Frontal cortex (tissue), 4 donors: ENCODE measurements around the gene MED8. TPM values are rescaled to one million over a fixed set of nuclear protein-coding genes. Genes with fewer than 3 reads are reported as not detected.
A peak's percentile ranks its signal among the peaks of the same experiment; 100 is the strongest.
"Not testable (repeated sequence)": the region's sequence is repeated elsewhere in the genome, so short reads cannot be mapped to it uniquely, and the experiment has no call there.

Experiments used
- DNase-seq, 2 donors: peaks; one replicate each; pipeline ENCODE4 v3.0.0; 2012; ENCODE audit warnings: low spot score in 2 of 2
- FAIRE-seq: peaks from 2 replicates; lab custom pipeline; 2012; peaks lifted over from hg19 to GRCh38; lab: Jason Lieb, UNC
- total RNA-seq: library from RNA; depleted of rRNA; stranded (reverse); fragments of >200 nt; gene quantifications from one replicate; pipeline ENCODE4 v1.2.3, GENCODE V29; 2014
- donor health status: control.
- donor health status: control.
- donor health status: control.

Gene MED8
- total RNA-seq, 1 donor from 2014 or later, result 22.8 TPM

DNA sequence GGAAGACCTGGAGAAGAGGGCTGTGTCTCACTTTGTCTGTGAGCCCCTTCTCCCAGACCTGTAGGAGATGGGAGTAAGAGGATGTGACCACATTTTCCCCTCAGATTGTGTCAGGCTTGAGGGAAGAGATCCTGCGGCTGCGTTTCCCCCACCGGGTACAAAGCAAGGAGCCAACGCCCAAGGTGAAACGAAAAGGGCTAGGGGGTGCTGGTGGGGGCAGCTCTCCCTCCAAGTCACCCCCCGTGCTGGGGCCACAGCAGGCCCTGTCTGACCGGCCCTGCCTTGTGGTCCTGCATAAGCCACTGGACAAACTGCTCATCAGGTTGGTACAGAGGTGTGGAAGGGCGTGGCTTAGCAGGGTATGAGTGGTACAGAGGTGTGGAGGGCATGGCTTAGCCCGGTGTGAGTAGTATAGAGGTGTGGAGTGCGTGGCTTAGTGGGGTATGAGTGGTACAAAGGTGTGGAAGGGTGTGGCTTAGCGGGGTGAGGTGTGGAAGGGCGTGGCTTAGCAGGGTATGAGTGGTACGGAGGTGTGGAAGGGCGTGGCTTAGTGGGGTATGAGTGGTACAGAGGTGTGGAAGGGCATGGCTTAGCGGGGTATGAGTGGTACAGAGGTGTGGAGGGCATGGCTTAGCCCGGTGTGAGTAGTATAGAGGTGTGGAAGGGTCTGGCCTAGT is 33.5 kb upstream of the MED8 start:
- FAIRE-seq, result no peak
- no peak for DNase-seq

DNA sequence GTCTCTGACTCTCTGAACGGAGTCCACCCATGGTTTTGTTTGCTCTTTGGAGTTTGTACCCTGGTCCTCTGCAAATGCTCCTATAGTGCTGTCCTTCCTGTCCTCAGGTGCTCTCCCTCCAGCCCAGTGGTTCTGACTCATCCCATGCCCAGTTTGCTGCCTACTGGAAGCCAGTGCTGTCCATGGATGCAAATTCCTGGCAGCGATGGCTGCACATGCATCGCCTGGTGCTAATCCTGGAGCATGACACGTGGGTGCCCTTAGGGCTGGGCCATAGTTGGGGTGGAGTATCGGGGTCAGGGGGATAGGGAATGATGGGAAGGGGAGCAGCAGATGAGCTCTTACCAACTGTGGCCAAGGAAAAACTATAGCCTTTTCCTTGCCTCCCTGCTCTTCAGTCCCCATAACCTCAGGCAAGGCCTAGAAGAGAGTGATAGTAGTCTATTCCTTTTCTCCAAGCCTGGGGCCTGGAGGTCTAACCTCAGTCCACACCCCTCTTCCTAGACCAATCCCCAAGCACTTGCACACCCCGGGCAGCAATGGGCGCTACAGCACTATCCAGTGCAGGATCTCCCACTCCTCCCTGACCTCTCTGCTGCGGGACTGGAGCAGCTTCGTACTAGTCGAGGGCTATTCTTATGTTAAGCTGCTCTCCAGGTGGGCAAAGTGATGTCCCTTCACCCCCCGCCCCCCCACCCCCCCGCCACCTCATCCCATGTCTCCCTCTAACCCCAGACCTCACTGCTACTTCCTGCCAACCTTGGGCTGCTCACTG is 32.6 kb upstream of the MED8 start:
- DNase-seq (no peak), FAIRE-seq (no peak)

DNA sequence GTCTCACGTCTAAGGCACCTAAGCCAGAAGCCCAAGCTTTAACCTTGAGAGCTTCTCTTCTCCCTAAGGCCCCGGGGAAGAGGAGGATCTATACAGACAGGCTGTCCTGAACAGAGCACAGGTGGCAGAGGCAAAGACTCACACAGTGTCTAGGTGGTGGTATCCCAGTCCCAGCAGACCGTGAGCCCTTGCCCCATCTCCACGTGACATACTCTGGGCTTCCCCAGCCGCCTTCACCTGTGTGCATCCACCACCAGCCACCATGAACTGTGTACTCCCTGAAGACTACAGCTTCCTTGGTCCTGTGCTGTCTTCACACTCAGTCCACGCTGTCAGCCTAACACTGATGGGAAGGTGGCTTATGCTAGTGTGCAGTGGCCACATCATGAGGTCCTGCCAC is 31.8 kb upstream of the MED8 start:
- FAIRE-seq, result no peak
- DNase-seq, result no peak

DNA sequence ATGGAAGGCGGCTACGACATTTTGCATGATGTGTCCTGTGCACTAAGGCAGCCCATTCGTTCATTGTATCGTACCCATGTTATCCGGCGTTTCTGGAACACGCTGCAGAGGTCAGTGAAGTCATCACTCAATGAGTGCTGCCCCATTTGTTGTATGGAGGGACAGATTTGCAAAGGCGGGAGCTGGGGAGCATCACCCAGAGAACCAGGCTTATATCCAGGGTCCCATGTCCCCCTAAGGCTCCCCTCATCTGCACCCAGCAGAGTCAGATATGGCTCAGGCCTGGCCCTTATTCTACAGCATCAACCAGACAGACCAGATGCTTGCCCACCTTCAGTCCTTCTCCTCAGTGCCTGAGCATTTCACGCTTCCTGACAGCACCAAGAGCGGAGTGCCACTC is 31.3 kb upstream of the MED8 start:
- FAIRE-seq (no peak), DNase-seq (no peak)

DNA sequence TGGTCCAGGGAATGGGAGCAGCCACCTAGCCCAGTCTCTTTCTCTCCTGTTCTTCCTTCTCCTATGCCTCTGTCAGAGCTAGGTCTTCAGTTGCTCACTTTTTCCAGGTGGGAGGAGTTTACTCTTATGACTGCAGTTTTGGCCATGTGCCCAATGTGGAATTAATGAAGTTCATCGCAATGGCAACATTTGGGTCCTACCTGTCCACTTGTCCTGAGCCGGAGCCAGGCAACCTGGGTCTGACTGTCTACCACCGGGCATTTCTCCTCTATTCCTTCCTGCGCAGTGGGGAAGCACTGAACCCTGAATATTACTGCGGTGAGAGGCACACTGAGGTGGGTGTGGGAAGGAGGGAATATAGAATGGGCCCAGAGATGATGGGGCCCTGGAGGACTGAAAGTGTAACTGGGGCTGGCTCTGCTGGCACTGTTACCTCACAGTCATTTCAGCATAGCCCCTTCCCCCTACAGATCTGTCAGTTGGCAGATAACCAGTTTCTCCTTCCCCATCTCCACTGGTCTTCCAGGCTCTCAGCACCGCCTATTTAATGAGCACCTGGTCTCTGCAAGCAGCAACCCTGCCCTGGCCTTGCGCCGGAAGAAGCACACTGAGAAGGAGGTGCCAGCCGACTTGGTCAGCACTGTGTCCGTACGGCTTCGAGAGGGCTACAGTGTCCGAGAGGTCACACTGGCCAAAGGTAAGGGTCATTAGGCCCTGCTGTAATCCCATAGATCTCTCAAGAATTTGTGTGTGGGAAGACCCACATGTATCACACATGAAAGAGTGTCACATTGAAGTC is 30.2 kb upstream of the MED8 start:
- DNase-seq (no peak), FAIRE-seq (no peak)

DNA sequence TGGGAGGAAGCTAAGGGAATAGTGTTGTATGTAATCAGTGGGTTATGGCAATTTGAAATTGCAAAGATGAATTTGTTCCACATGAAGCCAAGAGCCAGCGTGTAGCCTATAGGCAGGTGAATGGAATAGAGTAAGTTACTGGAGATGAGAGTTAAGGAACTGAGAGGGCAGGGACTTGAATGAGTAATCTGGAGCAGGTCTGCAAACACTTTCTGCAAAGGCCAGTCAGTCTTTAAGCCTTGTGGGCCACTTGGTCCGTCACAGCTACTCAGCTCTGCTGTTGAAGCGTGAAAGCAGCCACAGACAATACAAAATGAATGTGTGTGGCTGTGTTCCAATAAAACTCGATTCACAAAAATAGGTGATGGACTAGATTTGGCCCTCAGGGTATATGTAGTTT is 29.3 kb upstream of the MED8 start:
- FAIRE-seq (no peak), DNase-seq (no peak)

DNA sequence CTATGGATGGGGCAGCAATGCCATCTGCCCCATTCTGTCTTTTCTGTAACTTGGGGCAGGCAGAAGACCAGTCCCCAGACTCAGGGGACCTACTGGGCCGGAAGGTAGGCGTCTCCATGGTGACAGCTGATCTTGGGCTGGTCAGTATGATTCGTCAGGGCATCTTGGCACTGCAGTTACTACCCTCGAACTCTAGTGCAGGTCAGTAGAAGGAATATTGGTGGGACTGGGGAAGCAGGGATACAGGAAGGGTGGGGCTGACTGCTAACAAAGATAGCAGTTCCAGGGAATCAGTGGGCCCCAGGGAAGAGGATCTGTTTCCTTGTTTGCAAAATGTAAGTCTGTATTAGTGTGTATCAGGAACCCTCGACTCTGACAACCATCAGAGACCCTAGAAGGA is 26.3 kb upstream of the MED8 start:
- FAIRE-seq (no peak), DNase-seq (no peak)

DNA sequence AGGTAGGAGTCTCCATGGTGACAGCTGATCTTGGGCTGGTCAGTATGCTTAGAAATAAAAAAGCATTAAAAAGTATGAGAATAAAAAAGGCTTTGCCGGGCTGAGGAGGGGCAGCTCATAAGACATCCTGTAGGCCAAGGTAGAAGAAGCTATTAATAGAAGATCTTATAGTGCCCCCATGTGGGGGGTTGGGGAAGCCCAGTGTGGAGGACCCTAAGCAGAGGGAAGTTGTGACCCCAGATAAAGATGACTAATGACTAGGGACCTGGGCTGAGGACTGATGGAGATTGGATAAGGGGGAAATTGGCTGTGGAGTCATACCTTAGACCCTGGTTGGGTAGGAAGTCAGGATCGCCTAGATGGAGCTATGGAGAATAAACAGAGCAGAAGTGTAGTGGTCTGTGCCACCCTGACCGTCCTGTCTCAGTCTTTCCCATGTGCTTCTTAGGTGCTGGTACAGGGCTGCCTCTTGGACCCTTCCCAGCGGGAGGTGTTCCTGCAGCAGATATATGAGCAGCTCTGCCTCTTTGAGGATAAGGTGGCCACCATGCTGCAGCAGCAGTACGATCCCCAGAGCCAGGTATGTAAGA is 25.1 kb upstream of the MED8 start:
- DNase-seq (peak in 1 of 2 donors; percentile 44), FAIRE-seq (no peak)

DNA sequence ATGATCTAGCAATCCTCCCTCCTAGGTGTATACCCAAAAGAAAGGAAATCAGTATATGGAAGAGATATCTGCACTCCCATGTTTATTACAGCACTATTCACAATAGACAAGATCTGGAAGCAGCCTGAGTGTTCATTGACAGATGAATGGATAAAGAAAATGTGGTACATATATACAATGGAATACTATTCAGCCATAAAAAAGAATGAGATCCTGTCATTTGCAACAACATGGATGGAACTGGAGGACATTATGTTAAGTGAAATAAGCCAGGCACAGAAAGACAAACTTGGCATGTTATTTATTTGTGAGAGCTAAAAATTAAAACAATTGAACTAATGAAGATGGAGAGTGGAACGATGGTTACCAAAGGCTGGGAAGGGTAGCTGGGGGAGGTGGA is 23.8 kb upstream of the MED8 start:
- FAIRE-seq, DNase-seq: not testable (repeated sequence)

DNA sequence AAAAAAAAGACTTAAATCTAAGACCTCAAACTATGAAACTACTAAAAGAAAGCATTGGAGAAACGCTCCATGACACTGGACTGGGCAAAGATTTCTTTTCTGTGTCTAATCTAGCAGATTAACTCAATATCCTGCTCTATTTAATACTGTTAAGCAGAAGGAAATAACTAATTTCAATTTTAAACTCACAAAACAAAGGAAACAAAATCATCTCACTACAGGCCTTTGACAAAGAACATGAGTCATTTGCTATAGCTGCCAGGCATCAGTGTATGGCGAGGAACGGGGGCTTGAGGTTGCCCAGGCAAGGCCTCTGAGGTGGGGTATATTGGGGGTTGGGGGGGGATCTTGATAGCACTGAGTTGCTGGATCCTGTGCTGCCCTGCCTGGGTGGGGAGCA is 21.0 kb upstream of the MED8 start:
- no peak for FAIRE-seq
- DNase-seq, result no peak

DNA sequence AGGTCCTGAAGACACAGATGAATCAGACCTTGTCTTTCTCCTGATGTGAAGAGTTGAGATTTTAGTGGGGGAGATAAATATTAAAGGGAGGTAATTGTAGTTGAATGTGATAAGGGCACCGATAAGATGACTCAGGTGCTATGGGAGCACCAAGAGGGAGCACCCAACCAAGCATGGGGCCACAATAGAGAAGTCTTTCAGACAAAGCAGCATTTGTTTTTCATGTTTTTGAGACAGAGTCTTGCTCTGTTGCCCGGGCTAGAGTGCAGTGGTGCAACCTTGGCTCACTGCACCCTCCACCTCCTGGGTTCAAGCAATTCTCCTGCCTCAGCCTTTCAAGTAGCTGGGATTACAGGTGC is 16.3 kb upstream of the MED8 start:
- DNase-seq (no peak), FAIRE-seq (no peak)

DNA sequence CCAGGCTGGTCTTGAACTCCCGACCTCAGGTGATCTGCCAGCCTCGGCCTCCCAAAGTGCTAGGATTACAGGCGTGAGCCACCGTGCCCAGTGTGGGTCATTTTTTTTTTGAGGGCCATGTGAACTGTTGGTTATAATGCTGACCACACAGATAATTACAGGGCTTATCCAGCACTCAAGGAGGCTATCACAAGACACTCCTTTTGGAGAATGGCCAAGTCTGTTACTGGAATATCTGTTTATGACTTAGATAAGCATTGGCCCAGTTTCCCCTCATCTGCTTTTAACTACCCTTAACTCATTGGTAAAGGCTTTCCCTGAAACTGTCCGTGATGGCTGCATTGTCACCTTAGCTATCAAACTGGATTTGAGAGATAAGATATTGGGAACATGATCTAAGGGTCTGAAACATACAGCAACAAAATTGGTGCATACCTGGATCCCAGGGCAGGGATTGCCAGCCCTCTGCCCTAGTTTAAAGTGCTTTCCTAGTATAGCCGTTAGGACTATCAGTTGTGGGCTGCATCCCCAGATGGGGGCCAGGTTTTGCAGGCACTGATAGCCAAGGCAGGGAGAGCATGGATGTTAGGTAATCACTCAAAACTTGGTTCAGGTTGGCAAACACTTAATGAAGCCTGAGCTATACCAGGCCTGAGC is 15.7 kb upstream of the MED8 start:
- FAIRE-seq, result no peak
- DNase-seq, result no peak

DNA sequence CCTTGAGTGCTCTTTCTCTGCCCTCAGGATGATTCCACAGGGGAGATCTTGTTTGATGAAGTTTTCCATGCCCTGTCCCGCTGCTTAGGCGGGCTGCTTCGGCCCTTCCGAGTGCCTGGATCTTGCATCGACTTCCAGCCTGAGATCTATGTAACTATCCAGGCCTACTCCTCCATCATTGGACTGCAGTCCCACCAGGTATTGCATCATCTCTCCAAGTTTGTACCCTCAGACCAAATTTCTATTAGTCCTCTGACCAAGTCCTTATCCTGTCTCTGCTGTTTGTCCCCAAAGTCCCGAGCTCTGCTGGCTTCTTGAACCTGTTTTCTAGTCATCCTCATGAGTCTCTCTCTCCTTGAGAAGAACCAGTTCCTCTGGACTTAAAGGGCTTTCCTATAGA is 14.8 kb upstream of the MED8 start:
- FAIRE-seq (no peak), DNase-seq (no peak)

DNA sequence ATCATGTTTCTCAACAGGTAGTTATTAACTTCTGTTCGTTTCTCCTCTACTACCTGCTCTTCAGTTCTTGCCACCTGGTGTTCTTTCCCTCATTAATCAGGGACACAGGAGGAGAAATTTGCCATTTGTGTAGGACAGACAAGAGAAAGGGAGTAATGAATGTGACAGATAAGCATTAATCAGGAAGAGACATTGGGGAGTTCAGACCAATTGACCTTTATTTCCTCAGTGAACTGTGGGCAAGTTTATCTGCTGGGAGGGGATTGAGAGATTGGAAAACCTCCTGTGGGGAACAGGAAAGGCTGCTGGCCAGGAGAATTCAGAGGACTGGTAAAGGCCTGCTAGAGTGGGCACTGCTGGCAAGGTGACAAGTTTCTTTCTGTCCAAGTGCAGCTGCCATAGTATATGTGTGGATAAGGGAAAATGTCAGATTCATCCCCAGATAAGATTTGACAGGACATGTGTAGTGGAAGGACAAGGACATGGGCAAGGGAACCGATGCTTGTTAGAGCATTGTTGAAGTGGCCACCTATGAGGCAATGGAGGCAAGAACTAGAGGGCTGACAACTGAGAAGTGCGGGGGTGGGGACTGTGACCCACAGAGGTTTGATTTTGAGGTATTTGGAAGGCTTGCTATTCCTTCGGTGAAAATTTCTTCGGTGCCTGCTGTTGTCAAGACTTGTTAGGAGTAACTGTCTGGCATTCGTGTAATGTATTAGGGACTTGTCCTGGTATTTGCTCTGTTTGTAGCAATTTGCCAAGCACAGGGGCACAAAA is 12.7 kb upstream of the MED8 start:
- DNase-seq (no peak), FAIRE-seq (no peak)

DNA sequence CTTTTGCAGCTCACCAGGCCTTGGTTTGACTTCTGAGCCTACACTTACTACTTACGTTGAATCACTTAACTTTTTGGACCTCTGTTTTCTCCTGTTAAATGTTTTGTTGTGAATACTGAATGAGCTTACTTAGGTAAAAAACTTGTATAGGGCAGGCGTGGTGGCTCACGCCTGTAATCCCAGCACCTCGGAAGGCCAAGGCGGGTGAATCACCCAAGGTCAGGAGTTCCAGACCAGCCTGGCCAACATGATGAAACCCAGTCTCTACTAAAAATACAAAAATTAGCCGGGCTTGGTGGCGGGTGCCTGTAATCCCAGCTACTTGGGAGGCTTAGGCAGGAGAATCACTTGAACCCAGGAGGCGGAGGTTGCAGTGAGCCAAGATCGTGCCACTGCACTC is 10.8 kb upstream of the MED8 start:
- not testable (repeated sequence) for FAIRE-seq, DNase-seq

DNA sequence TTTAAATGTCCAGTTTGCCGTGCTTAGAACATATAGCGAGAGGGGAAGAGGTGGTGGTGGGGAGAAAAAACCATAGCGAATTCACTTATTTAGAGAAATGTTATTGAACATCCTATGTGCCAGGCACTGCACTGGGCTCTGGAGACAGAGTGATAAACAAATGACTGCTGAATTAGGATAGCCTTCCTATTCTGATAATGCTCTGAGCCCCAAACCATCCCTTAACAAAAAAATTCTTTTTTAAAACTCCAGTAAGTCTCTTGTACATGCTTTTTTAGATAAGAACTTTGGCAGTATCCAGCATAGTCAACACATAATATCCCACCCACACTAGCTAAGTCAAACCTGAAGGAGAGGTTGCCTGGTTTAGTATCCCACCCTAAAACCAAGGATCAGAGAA is 8.6 kb upstream of the MED8 start:
- DNase-seq, result no peak
- no peak for FAIRE-seq

DNA sequence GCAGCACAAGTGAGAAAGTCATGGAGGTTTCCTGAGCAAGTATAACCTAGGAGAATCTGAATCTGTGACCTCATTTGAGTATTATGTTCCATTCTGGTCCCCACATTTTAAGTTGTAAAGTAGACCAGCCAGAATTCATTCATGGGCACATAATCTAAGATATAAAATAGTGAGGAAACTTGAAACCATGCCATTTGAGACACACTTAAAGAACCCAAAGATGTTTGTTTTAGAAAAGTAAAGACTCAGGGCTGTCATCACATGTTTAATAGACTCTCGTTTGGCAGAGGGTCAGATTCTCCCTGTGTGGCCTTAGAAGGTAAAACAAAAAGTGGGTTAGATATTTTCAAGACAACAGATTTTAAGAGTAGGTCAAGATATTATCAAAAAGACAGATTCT is 6.5 kb upstream of the MED8 start:
- FAIRE-seq (no peak), DNase-seq (no peak)

DNA sequence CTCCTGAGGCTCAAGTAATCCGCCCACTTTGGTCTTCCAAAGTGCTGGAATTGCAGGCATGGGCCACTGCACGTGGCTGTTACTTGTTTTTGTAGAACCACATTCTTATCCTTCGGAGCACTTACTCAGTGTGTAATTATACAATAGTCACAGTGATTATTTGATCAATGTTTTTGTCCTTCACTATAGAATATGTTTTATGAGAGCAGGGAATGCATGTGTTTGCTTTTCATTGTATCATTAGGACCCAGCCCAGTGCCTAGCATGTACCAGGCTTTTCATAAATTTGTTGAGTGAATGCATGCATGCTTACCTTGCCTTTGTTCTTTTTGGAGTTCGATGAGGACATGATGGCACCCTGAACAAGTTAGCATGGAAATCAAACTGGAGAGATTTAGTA is 5.9 kb upstream of the MED8 start:
- no peak for FAIRE-seq
- no peak for DNase-seq

DNA sequence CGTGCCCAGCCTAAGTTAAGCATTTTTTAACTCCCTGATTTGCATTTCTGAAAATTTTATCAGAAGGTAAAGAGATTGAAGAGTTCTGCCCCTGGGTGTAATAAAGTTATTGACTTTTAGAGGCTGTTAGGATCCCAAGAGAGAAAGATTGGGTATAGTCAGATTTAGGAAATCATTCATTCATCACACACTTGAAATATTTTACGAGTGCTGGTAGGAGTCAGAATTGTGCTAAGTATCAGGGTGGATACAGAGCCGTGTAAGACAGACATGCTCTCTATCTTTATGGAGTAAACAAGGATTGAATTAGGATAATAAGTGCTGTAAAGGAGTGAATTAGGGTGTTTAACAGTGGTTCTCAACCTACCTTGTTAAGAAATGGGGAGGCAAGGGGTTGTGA is 3.1 kb upstream of the MED8 start:
- no peak for FAIRE-seq
- DNase-seq, result no peak
